A549 (cell line): Measurements from ENCODE around the gene TMEM163. TPM values are rescaled to one million over a fixed set of nuclear protein-coding genes. Genes with fewer than 3 reads are reported as not detected.

ENCODE experiments used
- ATAC-seq, 2 experiments: fragments of 200-7000 bp in 1 of 2; fragments of >200 bp in 1 of 2; cut with Nextera tagmentation in 1 of 2; cut with Tn5 transposase in 1 of 2; 3 replicates each; pipeline versions ENCODE4 v1.8.0 to v1.9.1; 2018 to 2020; ENCODE audit warnings: mild to moderate bottlenecking in 1 of 2, moderate library complexity in 1 of 2
- CTCF ChIA-PET: fragments of 300-600 bp; sonication (Branson Sonifier 250); formaldehyde crosslinking; extraction: SDS; loops from one replicate; lab custom pipeline; 2021; ENCODE audit warnings: antibody characterized with exemption, inconsistent platforms; lab: Yijun Ruan, JAX
- POLR2A ChIA-PET: fragments of 350-600 bp; formaldehyde crosslinking; extraction: SDS; loops from one replicate; lab custom pipeline; 2021; ENCODE audit warnings: antibody characterized with exemption, inconsistent platforms; lab: Yijun Ruan, JAX
- DNase-seq, 2 experiments: peaks; one replicate each; pipeline versions ENCODE4 v3.0.0 to v3.0.0-alpha.2; 2011 to 2016; ENCODE audit warnings: low read depth in 1 of 2, low spot score in 1 of 2
- FAIRE-seq: peaks from 2 replicates; lab custom pipeline; 2011; peaks lifted over from hg19 to GRCh38; lab: Jason Lieb, UNC
- H3K27ac ChIP-seq, 2 experiments: fragments of >200 bp; sonication (Bioruptor Twin); formaldehyde crosslinking; 3 replicates each; pipeline ENCODE4 v1.5.1; 2016 to 2017
- H3K4me1 ChIP-seq: fragments of >200 bp; sonication (Bioruptor Twin); formaldehyde crosslinking; 3 replicates; pipeline ENCODE4 v1.6.1; 2016
- H3K4me2 ChIP-seq: fragments of >200 bp; sonication (Bioruptor Twin); formaldehyde crosslinking; 3 replicates; pipeline ENCODE4 v1.6.1; 2016
- H3K4me3 ChIP-seq: fragments of >200 bp; sonication (Bioruptor Twin); formaldehyde crosslinking; 3 replicates; pipeline ENCODE4 v1.5.1; 2016
- H3K9me3 ChIP-seq: fragments of >200 bp; sonication (Bioruptor Twin); formaldehyde crosslinking; 3 replicates; pipeline ENCODE4 v1.6.1; 2016
- ATOH8 ChIP-seq: fragments of 250-450 bp; sonication (Bioruptor Pico); IDR thresholded peaks from 2 replicates; pipeline ENCODE4 v1.5.0; 2020; ENCODE audit warnings: low read depth, mild to moderate bottlenecking, moderate library complexity
- BHLHE40 ChIP-seq: IDR thresholded peaks from 2 replicates; pipeline ENCODE4 v1.6.1; 2012; ENCODE audit warnings: low read depth, low read length, inconsistent platforms
- CBX2 ChIP-seq: fragments of 200-600 bp; sonication (generic); IDR thresholded peaks from 2 replicates; pipeline ENCODE4 v1.6.1; 2016; ENCODE audit warnings: low read depth, mild to moderate bottlenecking, borderline replicate concordance
- CBX8 ChIP-seq: fragments of 200-600 bp; sonication (generic); IDR thresholded peaks from 2 replicates; pipeline ENCODE4 v1.6.1; 2016
- CEBPB ChIP-seq, 2 experiments: fragments of >200 bp in 1 of 2; sonication (Bioruptor Twin) in 1 of 2; formaldehyde crosslinking in 1 of 2; IDR thresholded peaks; 2 replicates each; pipeline ENCODE4 v1.6.1; 2012 to 2016
- CHD2 ChIP-seq: fragments of 150-350 bp; IDR thresholded peaks from 2 replicates; pipeline ENCODE4 v1.6.1; 2014; ENCODE audit warnings: low read length; ENCODE audit not compliant: partially characterized antibody
- CTCF ChIP-seq: fragments of >200 bp; sonication (Bioruptor Twin); formaldehyde crosslinking; IDR thresholded peaks from 3 replicates; pipeline ENCODE4 v1.5.1; 2016
- HDAC2 ChIP-seq: fragments of 200-600 bp; sonication (generic); IDR thresholded peaks from 2 replicates; pipeline ENCODE4 v1.6.1; 2016
- HOXA7 ChIP-seq: fragments of 250-450 bp; sonication (Bioruptor Pico); IDR thresholded peaks from 2 replicates; pipeline ENCODE4 v1.5.0; 2020; ENCODE audit warnings: mild to moderate bottlenecking, moderate library complexity
- JUNB ChIP-seq: fragments of >200 bp; sonication (Bioruptor Twin); formaldehyde crosslinking; IDR thresholded peaks from 2 replicates; pipeline ENCODE4 v1.6.1; 2016
- KDM1A ChIP-seq: fragments of 200-600 bp; sonication (generic); IDR thresholded peaks from 2 replicates; pipeline ENCODE4 v1.6.1; 2016; ENCODE audit warnings: low read depth, mild to moderate bottlenecking
- MAZ ChIP-seq: fragments of 150-350 bp; IDR thresholded peaks from 2 replicates; pipeline ENCODE4 v1.6.1; 2014; ENCODE audit warnings: antibody characterized with exemption, low read depth, low read length, borderline replicate concordance
- POLR2A ChIP-seq: IDR thresholded peaks from 2 replicates; pipeline ENCODE4 v1.6.1; 2012; ENCODE audit warnings: mild to moderate bottlenecking, low read length
- RAD21 ChIP-seq, 2 experiments: fragments of >200 bp in 1 of 2; sonication (Bioruptor Twin) in 1 of 2; formaldehyde crosslinking in 1 of 2; IDR thresholded peaks in 1 of 2; conservative IDR thresholded peaks in 1 of 2; 2 replicates in 1 of 2; 3 replicates in 1 of 2; pipeline ENCODE4 v1.6.1; 2012 to 2018; ENCODE audit warnings: inconsistent platforms in 1 of 2
- RCOR1 ChIP-seq: fragments of 150-350 bp; IDR thresholded peaks from 2 replicates; pipeline ENCODE4 v1.6.1; 2014; ENCODE audit warnings: antibody characterized with exemption, low read length, low read depth
- REST ChIP-seq: fragments of 200-600 bp; sonication (generic); IDR thresholded peaks from 2 replicates; pipeline ENCODE4 v1.6.1; 2016; ENCODE audit warnings: antibody characterized with exemption, mild to moderate bottlenecking, moderate library complexity
- SMC3 ChIP-seq: fragments of >200 bp; sonication (Bioruptor Twin); formaldehyde crosslinking; IDR thresholded peaks from 3 replicates; pipeline ENCODE4 v1.6.1; 2018; ENCODE audit warnings: inconsistent platforms
- SREBF2 ChIP-seq: fragments of 450-650 bp; IDR thresholded peaks from 2 replicates; pipeline ENCODE4 v1.6.1; 2014; ENCODE audit warnings: mild to moderate bottlenecking, moderate library complexity
- TFCP2L1 ChIP-seq: fragments of 250-450 bp; sonication (Bioruptor Pico); IDR thresholded peaks from 2 replicates; pipeline ENCODE4 v1.5.0; 2021; ENCODE audit warnings: mild to moderate bottlenecking
- TP53 ChIP-seq: fragments of 250-450 bp; sonication (Bioruptor Pico); IDR thresholded peaks from 2 replicates; pipeline ENCODE4 v1.5.0; 2021; ENCODE audit warnings: mild to moderate bottlenecking, moderate library complexity
- USF2 ChIP-seq: fragments of 450-650 bp; IDR thresholded peaks from 2 replicates; pipeline ENCODE4 v1.6.1; 2014; ENCODE audit warnings: antibody characterized with exemption
- ZNF302 ChIP-seq: fragments of 250-450 bp; sonication (Bioruptor Pico); IDR thresholded peaks from 2 replicates; pipeline ENCODE4 v1.9.0; 2021; ENCODE audit warnings: inconsistent platforms, mild to moderate bottlenecking, moderate library complexity
- ZSCAN20 ChIP-seq: fragments of 250-450 bp; sonication (Bioruptor Pico); IDR thresholded peaks from 2 replicates; pipeline ENCODE4 v1.8.0; 2022; ENCODE audit warnings: mild to moderate bottlenecking, moderate library complexity
- WGBS: methylation state at CpG from one replicate; pipeline ENCODE4 v1.1.6; 2017; ENCODE audit errors: missing lambda C conversion rate; 5-methylcytosine and 5-hydroxymethylcytosine counted together
- polyA plus RNA-seq, 4 experiments: library from polyadenylated mRNA; depleted of rRNA in 3 of 4; stranded (reverse); fragments of >200 nt; fragmentation: RNase III in 1 of 4; extraction: RNeasy Plus Mini Kit Qiagen cat#74134 plus additional on column Dnase treatment in 1 of 4; gene quantifications; 2 replicates in 3 of 4; 3 replicates in 1 of 4; pipeline ENCODE4 v1.2.3, GENCODE V29; 2011 to 2017
- TF ChIP-seq, protein P1 (sequence below): IDR thresholded peaks from 2 replicates; pipeline ENCODE4 v1.6.1; 2012; ENCODE audit warnings: low read depth, borderline replicate concordance

TMEM163 gene
- polyA plus RNA-seq, 2 of the 4 experiments (the other 2 are of a cell fraction), result not detected

DNA sequence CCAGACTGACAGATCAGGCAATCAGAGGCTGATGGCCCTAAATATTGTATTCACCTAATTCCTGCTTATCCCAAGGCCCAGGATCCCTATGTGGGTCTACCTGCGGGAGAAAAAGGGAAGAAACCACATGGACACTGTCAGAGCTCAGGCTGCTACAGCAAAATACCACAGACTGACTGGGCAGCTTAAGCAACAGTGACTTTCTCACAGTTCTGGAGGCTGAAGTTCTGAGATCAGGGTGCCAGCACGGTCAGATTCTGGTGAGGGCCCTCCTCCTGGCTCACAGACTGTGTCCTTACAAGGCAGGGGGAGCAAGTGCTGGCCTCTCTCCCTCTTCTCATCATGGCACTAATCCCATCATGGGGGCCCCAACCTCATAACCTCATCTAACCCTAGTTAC lies 181.7 kb downstream of the TMEM163 start:
- WGBS, result 16% methylated on average over 2 of the region's 2 CpGs
- Histone ChIP-seq H3K4me3 (no peak overlapping the region), H3K27ac (no peak overlapping the region), H3K4me2 (no peak overlapping the region), H3K4me1 (no peaks in the 10 kb centered on the region), H3K9me3 (no peaks in the 10 kb centered on the region)
- ChIA-PET CTCF (no interaction called here), POLR2A (no interaction called here)
- TF ChIP-seq CBX8, result no peak
- no peak for TF ChIP-seq CHD2
- TF ChIP-seq HDAC2, result no peak
- no peak for TF ChIP-seq MAZ
- TF ChIP-seq CBX2, result no peak
- TF ChIP-seq SREBF2, result no peak
- TF ChIP-seq ZNF302, result no peak
- TF ChIP-seq HOXA7 (CRISPR knock-in tag), result no peak
- no peak for TF ChIP-seq TFCP2L1 (CRISPR knock-in tag)
- TF ChIP-seq ZSCAN20, result no peak
- TF ChIP-seq, protein P1, sequence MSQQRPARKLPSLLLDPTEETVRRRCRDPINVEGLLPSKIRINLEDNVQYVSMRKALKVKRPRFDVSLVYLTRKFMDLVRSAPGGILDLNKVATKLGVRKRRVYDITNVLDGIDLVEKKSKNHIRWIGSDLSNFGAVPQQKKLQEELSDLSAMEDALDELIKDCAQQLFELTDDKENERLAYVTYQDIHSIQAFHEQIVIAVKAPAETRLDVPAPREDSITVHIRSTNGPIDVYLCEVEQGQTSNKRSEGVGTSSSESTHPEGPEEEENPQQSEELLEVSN, result no peak
- TF ChIP-seq ATOH8 (CRISPR knock-in tag), result no peak
- no peak for TF ChIP-seq KDM1A
- TF ChIP-seq BHLHE40, result no peak
- no peak for TF ChIP-seq JUNB
- no peak for DNase-seq
- no peak for ATAC-seq
- FAIRE-seq, result no peak

- ChIA-PET POLR2A (no interaction called here), CTCF (no interaction called here)
- no peak overlapping the region for H3K4me2 ChIP-seq
These were observed 182.5 kb downstream of the TMEM163 start for GRCh38 chr2:134536296-134536695.

DNA sequence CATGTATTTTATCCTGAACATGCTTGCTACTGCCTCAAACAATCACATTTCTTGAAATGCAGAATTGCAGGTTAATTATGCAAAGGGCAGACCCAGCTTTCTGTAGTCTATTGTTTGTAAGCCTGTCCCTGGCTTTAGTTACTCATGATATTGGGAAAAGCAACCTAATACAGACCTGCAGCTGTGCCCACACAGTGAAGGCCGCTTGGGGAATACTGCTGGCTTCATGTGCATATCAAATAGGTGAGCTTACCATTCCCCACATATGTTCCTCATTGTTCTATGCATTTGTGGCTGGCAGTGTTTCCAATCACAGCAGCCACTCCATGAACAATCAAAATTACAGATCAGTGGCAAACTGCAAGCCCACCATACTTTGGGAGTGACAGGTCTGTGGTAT lies 186.3 kb downstream of the TMEM163 start:
- ChIA-PET POLR2A (no interaction called here), CTCF (interaction anchor here (0.7 kb wide), 1 partner anchor 81 kb away, joined by 3 read pairs; no protein-coding TSS in a partner anchor)
- no peak overlapping the region for H3K4me2 ChIP-seq
- H3K9me3 ChIP-seq, result no peaks in the 10 kb centered on the region
- FAIRE-seq (no peak), ATAC-seq (no peak), DNase-seq (no peak)
- no peak overlapping the region for H3K27ac ChIP-seq
- no peak overlapping the region for H3K4me3 ChIP-seq
- no peaks in the 10 kb centered on the region for H3K4me1 ChIP-seq
- WGBS, result 0% methylated on average over 1 of the region's 1 CpG
- TF ChIP-seq POLR2A, result no peak
- no peak for TF ChIP-seq CBX2
- no peak for TF ChIP-seq CEBPB (IDR thresholded peaks at IDR 0.05)
- no peak for TF ChIP-seq TP53
- no peak for TF ChIP-seq RAD21 (conservative IDR thresholded peaks at IDR 0.05 in 1 of 2, IDR thresholded peaks at IDR 0.05 in 1 of 2)
- no peak for TF ChIP-seq REST
- no peak for TF ChIP-seq HOXA7 (CRISPR knock-in tag)
- TF ChIP-seq, protein P1, result no peak
- no peak for TF ChIP-seq TFCP2L1 (CRISPR knock-in tag)
- no peak for TF ChIP-seq BHLHE40
- no peak for TF ChIP-seq KDM1A
- TF ChIP-seq SMC3, result no peak
- no peak for TF ChIP-seq USF2

More at GRCh38 chr2:134536296-134536695, 182.5 kb downstream of the TMEM163 start:
- Histone ChIP-seq H3K4me1 (no peaks in the 10 kb centered on the region), H3K9me3 (no peaks in the 10 kb centered on the region), H3K4me3 (no peak overlapping the region), H3K27ac (no peak overlapping the region)
- WGBS, result 69% methylated on average over 8 of the region's 8 CpGs
- no peak for TF ChIP-seq RCOR1
- no peak for TF ChIP-seq CTCF
- TF ChIP-seq ZSCAN20, result no peak
- DNase-seq (no peak), ATAC-seq (no peak), FAIRE-seq (no peak)
